ENCODE results near the gene KLF3.

Gene KLF3

DNA sequence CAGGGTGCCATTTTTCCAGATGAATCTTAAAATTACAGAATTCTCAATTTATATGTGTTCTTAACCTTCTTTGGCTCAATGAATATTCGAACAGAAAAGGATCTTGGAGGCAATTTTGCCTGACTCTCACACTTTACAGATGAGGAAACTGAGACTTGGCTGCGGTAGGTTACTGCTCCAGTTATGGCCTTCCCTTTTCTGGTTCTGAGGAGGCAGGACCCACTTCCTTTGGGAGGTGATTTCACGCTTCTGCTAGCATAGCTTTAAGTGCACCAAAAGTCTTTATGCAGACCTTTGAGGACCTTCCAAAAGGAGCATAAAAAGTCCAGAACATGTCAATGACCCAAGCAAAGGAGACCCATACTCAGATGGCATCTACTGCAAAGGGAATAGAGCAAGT, 44.7 kb upstream of the KLF3 start (continued):
- TF ChIP-seq, protein P1, sequence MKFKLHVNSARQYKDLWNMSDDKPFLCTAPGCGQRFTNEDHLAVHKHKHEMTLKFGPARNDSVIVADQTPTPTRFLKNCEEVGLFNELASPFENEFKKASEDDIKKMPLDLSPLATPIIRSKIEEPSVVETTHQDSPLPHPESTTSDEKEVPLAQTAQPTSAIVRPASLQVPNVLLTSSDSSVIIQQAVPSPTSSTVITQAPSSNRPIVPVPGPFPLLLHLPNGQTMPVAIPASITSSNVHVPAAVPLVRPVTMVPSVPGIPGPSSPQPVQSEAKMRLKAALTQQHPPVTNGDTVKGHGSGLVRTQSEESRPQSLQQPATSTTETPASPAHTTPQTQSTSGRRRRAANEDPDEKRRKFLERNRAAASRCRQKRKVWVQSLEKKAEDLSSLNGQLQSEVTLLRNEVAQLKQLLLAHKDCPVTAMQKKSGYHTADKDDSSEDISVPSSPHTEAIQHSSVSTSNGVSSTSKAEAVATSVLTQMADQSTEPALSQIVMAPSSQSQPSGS (tag by site-specific recombination; IDR thresholded peaks at IDR 0.05; ENCODE audit: low read depth): no peak
- TF ChIP-seq, protein P2, sequence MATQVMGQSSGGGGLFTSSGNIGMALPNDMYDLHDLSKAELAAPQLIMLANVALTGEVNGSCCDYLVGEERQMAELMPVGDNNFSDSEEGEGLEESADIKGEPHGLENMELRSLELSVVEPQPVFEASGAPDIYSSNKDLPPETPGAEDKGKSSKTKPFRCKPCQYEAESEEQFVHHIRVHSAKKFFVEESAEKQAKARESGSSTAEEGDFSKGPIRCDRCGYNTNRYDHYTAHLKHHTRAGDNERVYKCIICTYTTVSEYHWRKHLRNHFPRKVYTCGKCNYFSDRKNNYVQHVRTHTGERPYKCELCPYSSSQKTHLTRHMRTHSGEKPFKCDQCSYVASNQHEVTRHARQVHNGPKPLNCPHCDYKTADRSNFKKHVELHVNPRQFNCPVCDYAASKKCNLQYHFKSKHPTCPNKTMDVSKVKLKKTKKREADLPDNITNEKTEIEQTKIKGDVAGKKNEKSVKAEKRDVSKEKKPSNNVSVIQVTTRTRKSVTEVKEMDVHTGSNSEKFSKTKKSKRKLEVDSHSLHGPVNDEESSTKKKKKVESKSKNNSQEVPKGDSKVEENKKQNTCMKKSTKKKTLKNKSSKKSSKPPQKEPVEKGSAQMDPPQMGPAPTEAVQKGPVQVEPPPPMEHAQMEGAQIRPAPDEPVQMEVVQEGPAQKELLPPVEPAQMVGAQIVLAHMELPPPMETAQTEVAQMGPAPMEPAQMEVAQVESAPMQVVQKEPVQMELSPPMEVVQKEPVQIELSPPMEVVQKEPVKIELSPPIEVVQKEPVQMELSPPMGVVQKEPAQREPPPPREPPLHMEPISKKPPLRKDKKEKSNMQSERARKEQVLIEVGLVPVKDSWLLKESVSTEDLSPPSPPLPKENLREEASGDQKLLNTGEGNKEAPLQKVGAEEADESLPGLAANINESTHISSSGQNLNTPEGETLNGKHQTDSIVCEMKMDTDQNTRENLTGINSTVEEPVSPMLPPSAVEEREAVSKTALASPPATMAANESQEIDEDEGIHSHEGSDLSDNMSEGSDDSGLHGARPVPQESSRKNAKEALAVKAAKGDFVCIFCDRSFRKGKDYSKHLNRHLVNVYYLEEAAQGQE (tag by site-specific recombination; IDR thresholded peaks at IDR 0.05): no peak

DNA sequence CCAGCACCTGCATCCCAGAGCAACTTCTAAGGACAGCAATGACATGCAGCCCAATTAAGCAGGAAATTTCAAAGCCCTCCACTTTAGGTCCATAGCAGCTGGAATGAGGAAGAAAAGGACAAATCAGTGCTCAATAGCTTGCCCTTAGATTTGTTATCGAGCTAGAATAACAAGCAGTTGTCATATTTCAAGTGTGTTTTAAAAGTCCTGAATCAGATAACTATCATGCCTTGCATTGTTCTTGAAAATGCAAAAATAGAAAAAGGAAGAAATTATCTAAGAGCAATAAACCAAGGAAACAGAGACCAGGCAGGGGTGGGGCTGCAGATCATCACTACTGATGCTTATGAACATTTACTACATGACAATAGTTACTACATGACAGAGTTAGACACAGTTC, 43.9 kb upstream of the KLF3 start:
- Histone ChIP-seq H3K9me3 (ENCODE audit: control insufficient read depth, insufficient read depth, low read depth, low read length) (no peaks in the 10 kb centered on the region), H3K4me3 (ENCODE audit: low read depth, low read length) (no peak overlapping the region), H3K27ac (ENCODE audit: extremely low read depth, low read depth, low read length) (no peak overlapping the region), H3K36me3 (ENCODE audit: control insufficient read depth in 2 of 2, insufficient read depth in 1 of 2, low read length in 2 of 2) (no peaks in the 10 kb centered on the region), H3K4me1 (ENCODE audit: control insufficient read depth, insufficient read depth, low read length) (no peaks in the 10 kb centered on the region; the same call in 1 of the 2 replicates)
- ChIA-PET CTCF (no interaction called here), POLR2A (no interaction called here)
- TF ChIP-seq SP7 (tag by site-specific recombination; IDR thresholded peaks at IDR 0.05) (no peak), ZNF48 (tag by site-specific recombination; IDR thresholded peaks at IDR 0.05) (no peak), YY1 (tag by site-specific recombination; IDR thresholded peaks at IDR 0.05) (no peak), IKZF3 (tag by site-specific recombination; IDR thresholded peaks at IDR 0.05) (no peak)
- TF ChIP-seq, protein P3, sequence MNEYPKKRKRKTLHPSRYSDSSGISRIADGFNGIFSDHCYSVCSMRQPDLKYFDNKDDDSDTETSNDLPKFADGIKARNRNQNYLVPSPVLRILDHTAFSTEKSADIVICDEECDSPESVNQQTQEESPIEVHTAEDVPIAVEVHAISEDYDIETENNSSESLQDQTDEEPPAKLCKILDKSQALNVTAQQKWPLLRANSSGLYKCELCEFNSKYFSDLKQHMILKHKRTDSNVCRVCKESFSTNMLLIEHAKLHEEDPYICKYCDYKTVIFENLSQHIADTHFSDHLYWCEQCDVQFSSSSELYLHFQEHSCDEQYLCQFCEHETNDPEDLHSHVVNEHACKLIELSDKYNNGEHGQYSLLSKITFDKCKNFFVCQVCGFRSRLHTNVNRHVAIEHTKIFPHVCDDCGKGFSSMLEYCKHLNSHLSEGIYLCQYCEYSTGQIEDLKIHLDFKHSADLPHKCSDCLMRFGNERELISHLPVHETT (tag by site-specific recombination; IDR thresholded peaks at IDR 0.05): no peak
- TF ChIP-seq, protein P4, sequence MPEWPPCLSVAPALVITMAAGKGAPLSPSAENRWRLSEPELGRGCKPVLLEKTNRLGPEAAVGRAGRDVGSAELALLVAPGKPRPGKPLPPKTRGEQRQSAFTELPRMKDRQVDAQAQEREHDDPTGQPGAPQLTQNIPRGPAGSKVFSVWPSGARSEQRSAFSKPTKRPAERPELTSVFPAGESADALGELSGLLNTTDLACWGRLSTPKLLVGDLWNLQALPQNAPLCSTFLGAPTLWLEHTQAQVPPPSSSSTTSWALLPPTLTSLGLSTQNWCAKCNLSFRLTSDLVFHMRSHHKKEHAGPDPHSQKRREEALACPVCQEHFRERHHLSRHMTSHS (tag by site-specific recombination; IDR thresholded peaks at IDR 0.05): no peak

DNA sequence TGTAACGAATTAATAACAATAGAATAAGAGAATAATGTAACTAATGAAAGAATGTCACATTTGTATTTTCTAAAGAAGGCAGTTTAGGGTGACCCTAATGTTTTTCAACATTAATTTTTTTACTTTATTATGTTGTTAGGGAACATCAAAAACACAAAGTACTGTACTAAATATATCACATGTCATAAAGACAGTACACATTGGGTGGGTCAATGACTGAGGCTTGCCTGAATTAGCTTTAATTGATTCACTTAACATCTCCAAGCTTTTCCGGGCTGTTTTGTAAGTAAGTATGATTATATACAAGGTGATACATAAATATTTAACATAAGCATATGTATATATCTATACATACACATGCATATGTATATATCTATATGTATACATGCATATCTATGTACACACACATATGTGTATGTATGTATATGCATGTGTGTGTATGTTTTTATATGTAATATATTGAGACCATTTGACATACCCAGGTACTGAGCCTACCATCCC, 43.4 kb upstream of the KLF3 start:
- Histone ChIP-seq H3K9me3 (ENCODE audit: control insufficient read depth, insufficient read depth, low read depth, low read length) (no peaks in the 10 kb centered on the region), H3K36me3 (ENCODE audit: control insufficient read depth in 2 of 2, insufficient read depth in 1 of 2, low read length in 2 of 2) (no peaks in the 10 kb centered on the region), H3K27ac (ENCODE audit: extremely low read depth, low read depth, low read length) (no peak overlapping the region), H3K4me1 (ENCODE audit: control insufficient read depth, insufficient read depth, low read length) (no peaks in the 10 kb centered on the region; the same call in 1 of the 2 replicates), H3K4me3 (ENCODE audit: low read depth, low read length) (no peak overlapping the region)
- TF ChIP-seq, protein P5, sequence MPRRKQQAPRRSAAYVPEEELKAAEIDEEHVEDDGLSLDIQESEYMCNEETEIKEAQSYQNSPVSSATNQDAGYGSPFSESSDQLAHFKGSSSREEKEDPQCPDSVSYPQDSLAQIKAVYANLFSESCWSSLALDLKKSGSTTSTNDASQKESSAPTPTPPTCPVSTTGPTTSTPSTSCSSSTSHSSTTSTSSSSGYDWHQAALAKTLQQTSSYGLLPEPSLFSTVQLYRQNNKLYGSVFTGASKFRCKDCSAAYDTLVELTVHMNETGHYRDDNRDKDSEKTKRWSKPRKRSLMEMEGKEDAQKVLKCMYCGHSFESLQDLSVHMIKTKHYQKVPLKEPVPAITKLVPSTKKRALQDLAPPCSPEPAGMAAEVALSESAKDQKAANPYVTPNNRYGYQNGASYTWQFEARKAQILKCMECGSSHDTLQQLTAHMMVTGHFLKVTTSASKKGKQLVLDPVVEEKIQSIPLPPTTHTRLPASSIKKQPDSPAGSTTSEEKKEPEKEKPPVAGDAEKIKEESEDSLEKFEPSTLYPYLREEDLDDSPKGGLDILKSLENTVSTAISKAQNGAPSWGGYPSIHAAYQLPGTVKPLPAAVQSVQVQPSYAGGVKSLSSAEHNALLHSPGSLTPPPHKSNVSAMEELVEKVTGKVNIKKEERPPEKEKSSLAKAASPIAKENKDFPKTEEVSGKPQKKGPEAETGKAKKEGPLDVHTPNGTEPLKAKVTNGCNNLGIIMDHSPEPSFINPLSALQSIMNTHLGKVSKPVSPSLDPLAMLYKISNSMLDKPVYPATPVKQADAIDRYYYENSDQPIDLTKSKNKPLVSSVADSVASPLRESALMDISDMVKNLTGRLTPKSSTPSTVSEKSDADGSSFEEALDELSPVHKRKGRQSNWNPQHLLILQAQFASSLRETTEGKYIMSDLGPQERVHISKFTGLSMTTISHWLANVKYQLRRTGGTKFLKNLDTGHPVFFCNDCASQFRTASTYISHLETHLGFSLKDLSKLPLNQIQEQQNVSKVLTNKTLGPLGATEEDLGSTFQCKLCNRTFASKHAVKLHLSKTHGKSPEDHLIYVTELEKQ (tag by site-specific recombination; IDR thresholded peaks at IDR 0.05; ENCODE audit: borderline replicate concordance): no peak
- no peak for TF ChIP-seq ZNF184 (tag by site-specific recombination; IDR thresholded peaks at IDR 0.05)
- ChIA-PET POLR2A (no interaction called here), CTCF (no interaction called here)
